ENCODE data around the gene PEMT. TPM values are rescaled to one million over a fixed set of nuclear protein-coding genes. Genes with fewer than 3 reads are reported as not detected.

The PEMT gene
- total and polyA plus RNA-seq, 12 donors = 19.7 to 141 (median 65.3) TPM

- intact Hi-C loops (cut with DNase I) = no loop called here
- Histone ChIP-seq H3K36me3 (replicated peaks in 1 of 2) (no peaks in the 10 kb centered on the region), H3K9me3 (replicated peaks in 1 of 3) (no peaks in the 10 kb centered on the region), H3K4me3 (no peak overlapping the region), H3K27me3 (no peaks in the 10 kb centered on the region), H3K27ac (no peak overlapping the region), H3K4me1 (replicated peaks in 1 of 2) (no peaks in the 10 kb centered on the region)
- TF ChIP-seq POLR2A (IDR thresholded peaks at IDR 0.05) (no peak), CTCF (IDR thresholded peaks at IDR 0.05) (no peak)
- WGBS, 4 donors = 95 to 97% (median 96%) methylated on average over 24 to 30 of the region's 30 CpGs
- DNase-seq = no peak
Observed at GRCh38 chr17:17553217-17554195, 38.0 kb downstream of the PEMT start.

- Histone ChIP-seq H3K27me3 (no peaks in the 10 kb centered on the region), H3K4me3 (no peak overlapping the region), H3K36me3 (replicated peaks in 1 of 2) (no peaks in the 10 kb centered on the region), H3K27ac (no peak overlapping the region), H3K4me1 (replicated peaks in 1 of 2) (no peaks in the 10 kb centered on the region), H3K9me3 (replicated peaks in 1 of 3) (no peaks in the 10 kb centered on the region)
- DNase-seq = no peak
- WGBS, 4 donors = 92 to 95% (median 94%) methylated on average over 22 to 27 of the region's 27 CpGs
- intact Hi-C loops (cut with DNase I) = no loop called here
- TF ChIP-seq POLR2A (IDR thresholded peaks at IDR 0.05) = no peak
- no peak for TF ChIP-seq CTCF (IDR thresholded peaks at IDR 0.05)
Observed at GRCh38 chr17:17552351-17553216, 38.9 kb downstream of the PEMT start.

- Histone ChIP-seq H3K4me1 (replicated peaks in 1 of 2) (no peaks in the 10 kb centered on the region), H3K27me3 (no peaks in the 10 kb centered on the region), H3K9me3 (replicated peaks in 1 of 3) (no peaks in the 10 kb centered on the region), H3K36me3 (replicated peaks in 1 of 2) (no peaks in the 10 kb centered on the region), H3K27ac (no peak overlapping the region), H3K4me3 (no peak overlapping the region)
- TF ChIP-seq CTCF (IDR thresholded peaks at IDR 0.05) (no peak), POLR2A (IDR thresholded peaks at IDR 0.05) (no peak)
- intact Hi-C loops (cut with DNase I) = no loop called here
- WGBS, 4 donors = 75 to 97% (median 81%) methylated on average over 8 to 11 of the region's 11 CpGs
- peak in 1 of 7 donors; percentile 68 for DNase-seq
Observed at GRCh38 chr17:17551361-17551760, 40.1 kb downstream of the PEMT start.

GRCh38 chr17:17549732-17550366, 41.7 kb downstream of the PEMT start:
- Histone ChIP-seq H3K4me3 (no peak overlapping the region), H3K27ac (no peak overlapping the region), H3K9me3 (replicated peaks in 1 of 3) (no peaks in the 10 kb centered on the region), H3K4me1 (replicated peaks in 1 of 2) (no peaks in the 10 kb centered on the region), H3K27me3 (no peaks in the 10 kb centered on the region), H3K36me3 (replicated peaks in 1 of 2) (no peaks in the 10 kb centered on the region)
- 85 to 93% (median 90%) methylated on average over 10 to 20 of the region's 20 CpGs for WGBS, 4 donors
- DNase-seq = no peak
- intact Hi-C loops (cut with DNase I) = no loop called here
- TF ChIP-seq CTCF (IDR thresholded peaks at IDR 0.05) (no peak), POLR2A (IDR thresholded peaks at IDR 0.05) (no peak)

All from adrenal gland (tissue), 12 donors.